Ascending aorta (tissue), 2 donors: ENCODE data around the gene AQP2. TPM values are rescaled to one million over a fixed set of nuclear protein-coding genes. Genes with fewer than 3 reads are reported as not detected.
A peak's percentile ranks its signal among the peaks of the same experiment; 100 is the strongest.

ENCODE experiments used
- DNase-seq, 2 donors: peaks; one replicate each; pipeline ENCODE4 v3.0.0-alpha.2; 2019; ENCODE audit warnings: low spot score in 2 of 2
- H3K27ac ChIP-seq, 2 donors: fragments of 200-600 bp; sonication (generic); one replicate each; pipeline ENCODE4 v1.5.1; 2016 to 2017; ENCODE audit warnings: mild to moderate bottlenecking in 1 of 2
- H3K27me3 ChIP-seq: fragments of 200-600 bp; sonication (generic); one replicate; pipeline ENCODE4 v1.5.1; 2017
- H3K36me3 ChIP-seq, 2 donors: fragments of 200-600 bp; sonication (generic); one replicate each; pipeline ENCODE4 v1.5.1; 2016
- H3K4me1 ChIP-seq, 2 donors: fragments of 200-600 bp; sonication (generic); one replicate each; pipeline ENCODE4 v1.5.1; 2016 to 2017; ENCODE audit warnings: mild to moderate bottlenecking in 1 of 2
- H3K4me3 ChIP-seq, 2 donors: fragments of 200-600 bp; sonication (generic); one replicate each; pipeline ENCODE4 v1.5.1; 2016 to 2017; ENCODE audit warnings: mild to moderate bottlenecking in 1 of 2
- H3K9me3 ChIP-seq, 2 donors: fragments of 200-600 bp; sonication (generic); one replicate each; pipeline ENCODE4 v1.5.1; 2016
- intact Hi-C: fragments of 100-400 bp; cut with DNase I; formaldehyde crosslinking; loops from one replicate; pipeline ENCODE4 v1.15.1; 2023
- total RNA-seq: library from RNA; depleted of rRNA; stranded (reverse); fragments of >200 nt; gene quantifications from one replicate; pipeline ENCODE4 v1.1.0, GENCODE V29; 2016
- TF ChIP-seq, protein P1 (sequence below), 3 experiments: fragments of 200-600 bp in 2 of 3; fragments of 450-650 bp in 1 of 3; sonication (generic) in 2 of 3; IDR thresholded peaks; one replicate each; pipeline ENCODE4 v1.5.1; 2016 to 2019; ENCODE audit warnings: antibody characterized with exemption in 3 of 3, mild to moderate bottlenecking in 1 of 3, moderate library complexity in 1 of 3

Gene AQP2
- total RNA-seq, 1 donor from 2014 or later, result not detected

DNA sequence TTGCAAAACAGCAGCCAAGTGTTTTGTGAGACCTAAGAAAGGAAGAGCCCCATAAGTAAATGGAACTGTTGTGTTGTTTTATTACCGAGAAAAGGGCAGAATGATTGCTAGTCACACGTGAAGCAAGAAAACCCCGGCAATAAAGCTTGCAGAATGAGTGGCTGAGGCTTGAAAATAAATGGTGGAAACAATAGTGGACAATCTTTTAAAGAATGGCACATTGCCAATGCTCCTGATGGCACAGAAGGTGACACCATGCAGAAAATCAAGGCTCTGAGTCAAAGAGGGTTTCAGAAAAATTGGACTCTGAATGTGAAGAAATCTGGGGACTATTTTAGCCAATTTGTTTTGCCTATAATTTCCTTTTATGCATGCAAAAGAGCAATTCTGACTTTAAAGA is 4.0 kb upstream of the AQP2 start:
- intact Hi-C loops, result loop anchor here (5.0 kb wide), 1 partner anchor 79 kb away; no protein-coding TSS in a partner anchor
- no peak for DNase-seq
- Histone ChIP-seq H3K36me3 (no peaks in the 10 kb centered on the region), H3K27me3 (no peaks in the 10 kb centered on the region), H3K27ac (no peak overlapping the region), H3K4me1 (no peaks in the 10 kb centered on the region), H3K4me3 (no peak overlapping the region), H3K9me3 (no peaks in the 10 kb centered on the region)
- TF ChIP-seq, protein P1, sequence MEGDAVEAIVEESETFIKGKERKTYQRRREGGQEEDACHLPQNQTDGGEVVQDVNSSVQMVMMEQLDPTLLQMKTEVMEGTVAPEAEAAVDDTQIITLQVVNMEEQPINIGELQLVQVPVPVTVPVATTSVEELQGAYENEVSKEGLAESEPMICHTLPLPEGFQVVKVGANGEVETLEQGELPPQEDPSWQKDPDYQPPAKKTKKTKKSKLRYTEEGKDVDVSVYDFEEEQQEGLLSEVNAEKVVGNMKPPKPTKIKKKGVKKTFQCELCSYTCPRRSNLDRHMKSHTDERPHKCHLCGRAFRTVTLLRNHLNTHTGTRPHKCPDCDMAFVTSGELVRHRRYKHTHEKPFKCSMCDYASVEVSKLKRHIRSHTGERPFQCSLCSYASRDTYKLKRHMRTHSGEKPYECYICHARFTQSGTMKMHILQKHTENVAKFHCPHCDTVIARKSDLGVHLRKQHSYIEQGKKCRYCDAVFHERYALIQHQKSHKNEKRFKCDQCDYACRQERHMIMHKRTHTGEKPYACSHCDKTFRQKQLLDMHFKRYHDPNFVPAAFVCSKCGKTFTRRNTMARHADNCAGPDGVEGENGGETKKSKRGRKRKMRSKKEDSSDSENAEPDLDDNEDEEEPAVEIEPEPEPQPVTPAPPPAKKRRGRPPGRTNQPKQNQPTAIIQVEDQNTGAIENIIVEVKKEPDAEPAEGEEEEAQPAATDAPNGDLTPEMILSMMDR (IDR thresholded peaks at IDR 0.05), result no peak

DNA sequence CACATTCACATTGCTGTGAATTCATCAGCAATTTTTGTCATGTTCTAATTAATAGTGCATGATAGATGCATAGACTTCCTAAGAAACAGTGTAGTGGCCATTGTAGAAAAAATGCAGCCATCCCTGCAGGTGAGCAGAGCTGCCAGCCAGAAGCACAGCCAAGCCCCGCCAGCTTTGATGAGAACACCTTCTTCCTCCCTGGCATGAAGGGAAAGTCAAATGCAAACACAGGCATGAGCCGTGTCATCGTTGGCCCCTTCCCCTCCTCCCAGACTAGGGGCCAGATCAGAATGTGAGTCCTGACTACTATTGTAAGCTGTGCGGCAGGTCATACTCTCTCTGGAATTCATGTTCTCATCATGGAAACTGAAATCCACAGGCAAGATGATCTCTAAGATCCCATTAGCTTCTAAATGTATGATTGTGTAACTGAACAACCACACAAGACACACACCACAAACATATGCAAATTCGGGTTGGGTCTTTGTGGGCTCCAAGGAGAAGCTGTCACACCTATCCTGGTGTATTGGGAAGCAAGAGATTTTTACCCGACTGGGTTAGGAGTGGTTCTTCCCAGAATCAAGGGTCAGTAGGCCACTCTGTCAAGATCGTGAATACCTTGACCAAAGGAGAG is 2.8 kb upstream of the AQP2 start:
- TF ChIP-seq, protein P1 (IDR thresholded peaks at IDR 0.05), result no peak
- Histone ChIP-seq H3K36me3 (no peaks in the 10 kb centered on the region), H3K9me3 (no peaks in the 10 kb centered on the region), H3K4me1 (no peaks in the 10 kb centered on the region), H3K27me3 (no peaks in the 10 kb centered on the region), H3K4me3 (no peak overlapping the region), H3K27ac (no peak overlapping the region)
- intact Hi-C loops, result loop anchor here (5.0 kb wide), 1 partner anchor 80 kb away; no protein-coding TSS in a partner anchor
- DNase-seq, result peak in 1 of 2 donors; percentile 21

DNA sequence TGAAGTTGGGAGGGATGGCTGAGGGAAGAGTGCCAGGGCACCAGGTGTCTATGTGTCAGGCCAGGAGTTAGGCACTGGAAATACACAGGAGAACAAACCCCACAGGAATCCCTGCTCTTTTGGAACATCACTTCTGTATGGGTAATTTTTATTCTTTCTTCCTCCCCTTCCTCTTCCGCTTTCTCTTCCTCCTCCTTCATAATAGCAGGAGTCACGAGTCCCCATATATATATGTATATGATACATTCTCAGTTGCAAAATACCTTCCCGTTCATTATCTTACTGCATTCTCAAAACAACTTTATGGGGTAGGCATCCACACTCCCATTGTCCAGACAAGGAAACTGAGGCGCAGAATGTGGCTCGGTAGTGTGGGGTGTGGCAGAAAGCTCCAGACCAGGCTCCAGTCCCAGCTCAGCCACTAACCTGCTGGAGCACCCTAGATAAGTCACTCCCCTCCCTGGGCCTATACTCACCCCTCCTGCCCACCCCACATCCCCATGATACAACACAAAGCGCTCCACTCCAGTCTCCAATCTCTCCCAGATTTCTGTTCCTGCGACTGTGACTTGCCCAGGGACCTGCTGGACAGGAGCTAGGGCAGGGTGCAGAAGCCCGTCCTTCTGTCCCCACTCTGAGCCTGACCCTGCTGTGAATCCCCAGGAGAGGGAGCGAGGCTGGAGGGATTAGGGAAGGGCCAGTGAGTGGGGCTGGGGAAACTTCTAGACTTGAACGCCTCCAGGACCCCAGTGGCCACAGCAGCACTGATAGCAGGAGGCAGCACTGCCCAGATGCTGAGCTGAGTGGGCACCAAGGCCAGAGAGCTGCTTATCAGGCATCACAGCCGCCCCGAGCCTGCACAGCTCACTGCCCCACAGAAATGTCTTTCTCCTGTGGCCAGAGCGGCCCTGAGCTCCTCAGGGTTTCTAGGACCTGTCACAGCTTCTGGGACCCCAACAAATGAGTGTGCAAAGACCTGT is 1.4 kb upstream of the AQP2 start:
- H3K4me3 ChIP-seq, result no peak overlapping the region
- intact Hi-C loops, result loop anchor here (5.0 kb wide), 1 partner anchor 82 kb away; no protein-coding TSS in a partner anchor
- H3K27me3 ChIP-seq, result no peaks in the 10 kb centered on the region
- H3K9me3 ChIP-seq, result no peaks in the 10 kb centered on the region
- no peaks in the 10 kb centered on the region for H3K4me1 ChIP-seq
- H3K27ac ChIP-seq, result no peak overlapping the region
- no peaks in the 10 kb centered on the region for H3K36me3 ChIP-seq
- DNase-seq, result peak in 1 of 2 donors; percentile 56
- TF ChIP-seq, protein P1 (IDR thresholded peaks at IDR 0.05), result no peak

DNA sequence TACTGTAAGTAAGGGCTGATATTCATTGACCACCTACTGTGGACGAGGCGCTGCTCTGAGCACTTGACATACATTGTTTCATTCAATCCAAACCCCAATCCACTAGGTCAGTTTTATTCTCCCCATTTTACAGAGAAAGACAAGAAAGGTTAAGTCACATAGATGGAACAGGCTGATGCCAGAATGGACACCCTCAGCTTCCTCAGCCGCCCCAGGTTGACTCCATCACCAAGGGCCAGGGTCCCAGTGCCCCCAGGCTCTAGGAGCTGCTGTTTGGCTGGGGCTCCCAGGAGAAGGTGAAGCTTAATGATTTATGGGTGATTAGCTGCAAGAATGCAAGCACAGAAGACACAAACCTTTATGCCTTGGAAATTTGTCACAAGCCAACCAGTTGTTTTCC is 671 bp upstream of the AQP2 start:
- Histone ChIP-seq H3K9me3 (no peaks in the 10 kb centered on the region), H3K4me3 (no peak overlapping the region), H3K27ac (no peak overlapping the region), H3K4me1 (no peaks in the 10 kb centered on the region), H3K27me3 (no peaks in the 10 kb centered on the region), H3K36me3 (no peaks in the 10 kb centered on the region)
- intact Hi-C loops, result loop anchor here (5.0 kb wide), 1 partner anchor 83 kb away; no protein-coding TSS in a partner anchor
- DNase-seq, result peak in 1 of 2 donors; percentile 47
- TF ChIP-seq, protein P1 (IDR thresholded peaks at IDR 0.05), result no peak

- intact Hi-C loops, result no loop called here
- peak in 1 of 2 donors; percentile 52 for DNase-seq
- no peaks in the 10 kb centered on the region for H3K9me3 ChIP-seq
- H3K4me3 ChIP-seq, result no peak overlapping the region
- no peaks in the 10 kb centered on the region for H3K27me3 ChIP-seq
- TF ChIP-seq, protein P1 (IDR thresholded peaks at IDR 0.05), result no peak
- no peaks in the 10 kb centered on the region for H3K4me1 ChIP-seq
- no peak overlapping the region for H3K27ac ChIP-seq
- no peaks in the 10 kb centered on the region for H3K36me3 ChIP-seq
These were observed 1.1 kb downstream of the AQP2 start for GRCh38 chr12:49951411-49952240.
